Thyroid gland (tissue), 4 donors: ENCODE results near the gene ITGB1BP2.

ENCODE experiments used
- CTCF ChIP-seq, 6 experiments: fragments of 200-600 bp in 3 of 6; fragments of 450-650 bp in 3 of 6; sonication (generic) in 3 of 6; IDR thresholded peaks; one replicate each; pipeline ENCODE4 v1.5.1; 2016 to 2019; ENCODE audit warnings: antibody characterized with exemption in 6 of 6, mild to moderate bottlenecking in 2 of 6, inconsistent platforms in 1 of 6, moderate library complexity in 1 of 6
- POLR2A ChIP-seq, 2 donors: fragments of 450-650 bp; IDR thresholded peaks; one replicate each; pipeline ENCODE4 v1.6.1; 2017; ENCODE audit warnings: antibody characterized with exemption in 2 of 2, mild to moderate bottlenecking in 2 of 2, moderate library complexity in 1 of 2

GRCh38 chrX:71291381-71291780 lies 10.2 kb upstream of the ITGB1BP2 start:
- TF ChIP-seq CTCF (IDR thresholded peaks at IDR 0.05) (no peak), POLR2A (IDR thresholded peaks at IDR 0.05) (no peak)
